NCI-H2081 treated with DMSO at 0.1 percent for 48 hours (cell line): ENCODE measurements around the gene QPCTL.
"Not testable (repeated sequence)": the region's sequence is repeated elsewhere in the genome, so short reads cannot be mapped to it uniquely, and the experiment has no call there.

Source experiments
- DNase-seq: peaks from one replicate; lab custom pipeline; 2025; lab: John Stamatoyannopoulos, UW

Gene QPCTL

DNA sequence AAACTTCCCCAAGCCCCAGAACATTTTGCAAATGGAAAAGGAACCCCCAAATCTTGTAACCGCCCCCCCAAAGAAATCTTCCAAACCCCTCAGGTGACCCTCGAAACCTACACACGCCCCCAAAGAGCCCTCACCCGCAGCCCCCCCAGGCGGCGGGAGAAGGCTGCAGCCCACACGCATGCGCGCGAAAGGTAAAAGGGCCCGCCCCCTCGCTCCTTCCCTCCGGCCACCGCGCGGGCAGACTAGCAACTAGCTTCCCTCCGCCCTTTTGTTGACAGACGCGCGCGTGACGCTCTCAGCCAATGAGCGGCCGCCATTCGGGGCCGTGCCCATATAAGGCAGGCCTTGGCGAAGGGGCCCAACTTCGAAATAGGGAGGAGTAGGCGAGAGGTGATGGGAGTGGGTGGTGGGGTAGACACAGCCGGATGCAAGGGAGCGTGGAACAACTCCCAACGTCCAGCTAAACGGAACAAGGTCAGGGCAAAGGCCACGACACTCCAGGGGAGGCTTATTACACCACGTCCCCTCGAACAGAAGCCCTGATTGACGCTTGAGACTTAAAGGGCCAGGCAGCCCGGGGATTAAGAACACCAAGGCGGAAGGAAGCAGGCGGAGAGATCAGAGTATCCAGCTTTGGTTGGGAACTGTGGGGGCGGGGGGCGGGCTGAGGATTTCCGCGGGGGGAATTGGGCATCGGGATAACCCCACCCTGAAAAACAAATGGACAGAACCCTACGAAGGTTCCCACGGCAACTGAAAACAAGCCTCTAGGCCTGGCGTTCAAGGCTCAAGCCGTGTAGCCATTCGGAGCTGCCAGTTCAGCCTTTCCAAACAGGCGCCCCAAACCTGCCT, 24.9 kb downstream of the QPCTL start:
- DNase-seq: peak; percentile 92

DNA sequence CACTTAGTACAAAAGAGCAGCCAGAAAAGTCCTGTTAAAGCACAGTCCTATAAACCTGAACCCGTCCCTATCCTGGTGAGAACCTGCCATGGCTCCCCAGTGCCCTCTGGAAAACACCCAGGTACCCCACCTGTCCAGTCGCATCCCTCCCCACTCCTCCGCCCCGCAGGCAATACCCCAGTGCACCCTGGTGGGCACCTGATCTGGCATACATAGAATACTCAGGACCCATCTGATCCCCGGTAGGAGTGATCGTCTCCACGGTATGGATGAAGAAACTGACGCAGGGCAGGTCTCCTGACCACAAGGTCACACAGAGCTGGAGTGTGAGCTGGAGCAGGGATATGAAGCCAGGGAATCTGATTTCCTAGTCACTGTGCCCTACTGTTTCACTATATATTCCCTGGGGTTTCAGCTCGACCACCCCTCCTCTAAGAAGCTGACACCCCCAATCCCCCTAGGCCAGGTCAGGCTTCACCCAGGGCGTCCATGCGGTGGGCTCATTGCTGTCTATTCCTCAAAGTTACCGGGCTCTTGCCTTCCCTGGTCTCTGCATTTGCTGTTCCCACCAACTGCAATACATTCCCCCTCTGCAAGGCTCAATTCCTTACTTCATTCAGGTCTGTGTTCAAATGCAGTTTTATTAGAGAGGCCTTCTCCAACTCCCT, 25.7 kb downstream of the QPCTL start:
- DNase-seq: no peak

DNA sequence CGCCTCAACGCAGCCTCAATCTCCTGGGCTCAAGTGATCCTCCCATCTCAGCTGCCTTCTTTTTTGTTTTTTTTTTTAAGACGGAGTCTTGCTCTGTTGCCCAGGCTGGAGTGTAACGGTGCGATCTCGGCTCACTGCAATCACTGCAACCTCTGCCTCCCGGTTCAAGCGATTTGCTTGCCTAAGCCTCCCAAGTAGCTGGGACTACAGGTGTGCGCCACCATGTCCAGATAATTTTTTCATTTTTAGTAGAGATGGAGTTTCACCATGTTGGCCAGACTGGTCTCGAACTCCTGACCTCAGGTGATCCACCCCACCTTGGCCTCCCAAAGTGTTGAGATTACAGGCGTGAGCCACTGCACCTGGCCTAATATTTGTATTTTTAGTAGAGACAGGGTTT, 27.6 kb downstream of the QPCTL start:
- DNase-seq: not testable (repeated sequence)

DNA sequence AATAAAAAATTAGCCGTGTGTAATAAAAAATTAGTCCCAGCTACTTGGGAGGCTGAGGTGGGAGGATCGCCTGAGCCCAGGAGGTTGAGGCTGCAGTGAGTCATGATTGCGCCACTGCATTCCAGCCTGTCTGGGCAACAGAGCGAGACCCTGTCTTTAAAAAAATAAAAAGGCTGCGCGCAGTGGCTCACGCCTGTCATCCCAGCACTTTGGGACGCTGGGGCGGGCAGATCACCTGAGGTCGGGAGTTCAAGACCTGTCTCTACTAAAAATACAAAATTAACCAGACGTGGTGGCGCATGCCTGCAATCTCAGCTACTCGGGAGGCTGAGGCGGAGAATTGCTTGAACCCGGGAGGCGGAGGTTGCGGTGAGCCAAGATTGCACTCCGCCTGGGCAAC, 36.2 kb downstream of the QPCTL start:
- not testable (repeated sequence) for DNase-seq

DNA sequence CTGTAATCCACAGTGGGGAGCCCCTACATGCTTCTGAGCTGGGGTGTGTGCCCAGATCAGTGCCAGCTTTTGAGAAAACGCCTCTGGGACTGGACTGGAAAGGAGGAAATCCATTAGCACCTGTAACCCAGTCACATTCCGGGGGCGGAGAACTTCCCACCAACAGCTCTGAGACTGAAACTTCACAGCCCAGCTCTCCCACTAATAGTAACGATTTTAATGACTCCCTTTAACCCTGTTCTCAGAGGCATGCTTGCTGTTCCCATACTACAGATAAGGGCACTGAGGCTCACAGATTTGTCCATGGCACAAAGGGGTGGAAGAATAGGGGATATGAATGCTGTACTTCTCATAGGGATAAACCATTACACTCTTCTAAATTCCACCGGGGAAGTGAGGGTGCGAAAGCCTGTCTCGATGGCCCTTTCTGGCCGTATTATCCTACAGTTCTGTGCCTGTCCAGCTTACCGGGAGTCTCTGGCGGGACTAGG, 37.4 kb downstream of the QPCTL start:
- no peak for DNase-seq

DNA sequence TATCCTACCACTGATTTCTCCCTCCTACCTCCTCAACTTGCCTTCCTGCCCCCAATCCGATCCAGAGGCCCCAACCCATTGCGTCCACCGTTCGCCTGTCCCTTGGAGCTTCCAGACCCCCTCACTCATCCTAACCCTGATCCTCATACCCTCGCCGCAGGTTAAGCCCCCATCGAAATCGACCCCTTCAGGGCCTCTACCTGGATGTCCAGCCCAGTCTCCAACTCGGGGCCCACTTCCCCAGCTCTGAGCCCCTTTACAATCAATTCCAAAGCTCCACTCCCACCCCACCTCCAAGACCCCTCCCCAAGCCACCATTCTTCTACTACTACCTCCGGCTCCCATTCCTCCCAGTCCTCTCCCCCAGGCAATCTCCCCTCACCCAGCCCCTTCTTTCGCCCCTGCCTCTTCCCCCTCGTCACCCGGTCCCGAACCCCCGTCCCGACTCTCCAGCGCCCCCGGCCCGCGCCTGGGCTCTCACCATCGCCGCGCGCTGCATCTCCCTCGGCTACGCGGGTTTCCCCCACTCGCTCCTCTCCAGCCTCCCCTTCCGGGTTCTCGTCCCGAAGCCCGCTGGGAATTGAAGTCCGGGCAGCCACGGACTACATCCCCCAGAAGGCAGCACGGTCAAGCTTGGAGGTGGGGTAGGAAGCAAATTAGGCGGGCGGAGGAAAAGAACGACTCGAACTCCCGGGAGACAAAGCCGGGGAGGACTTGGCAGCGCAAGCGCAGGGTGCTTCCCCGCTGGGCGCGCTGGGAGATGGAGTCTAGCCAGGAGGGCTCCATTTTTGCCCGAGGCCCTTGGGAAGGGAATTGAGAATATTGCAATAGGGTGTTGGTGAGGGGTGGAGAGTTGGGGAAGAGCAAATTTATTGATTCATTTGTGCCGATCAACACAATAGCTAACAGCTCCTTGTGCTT, 38.2 kb downstream of the QPCTL start, which contains the start of gene FBXO46:
FBXO46 (minus strand) TSS at position 529 of the 921 bp plus-strand sequence. CDS start 17,401 bp downstream, outside the sequence.
- DNase-seq: peak; percentile 88

DNA sequence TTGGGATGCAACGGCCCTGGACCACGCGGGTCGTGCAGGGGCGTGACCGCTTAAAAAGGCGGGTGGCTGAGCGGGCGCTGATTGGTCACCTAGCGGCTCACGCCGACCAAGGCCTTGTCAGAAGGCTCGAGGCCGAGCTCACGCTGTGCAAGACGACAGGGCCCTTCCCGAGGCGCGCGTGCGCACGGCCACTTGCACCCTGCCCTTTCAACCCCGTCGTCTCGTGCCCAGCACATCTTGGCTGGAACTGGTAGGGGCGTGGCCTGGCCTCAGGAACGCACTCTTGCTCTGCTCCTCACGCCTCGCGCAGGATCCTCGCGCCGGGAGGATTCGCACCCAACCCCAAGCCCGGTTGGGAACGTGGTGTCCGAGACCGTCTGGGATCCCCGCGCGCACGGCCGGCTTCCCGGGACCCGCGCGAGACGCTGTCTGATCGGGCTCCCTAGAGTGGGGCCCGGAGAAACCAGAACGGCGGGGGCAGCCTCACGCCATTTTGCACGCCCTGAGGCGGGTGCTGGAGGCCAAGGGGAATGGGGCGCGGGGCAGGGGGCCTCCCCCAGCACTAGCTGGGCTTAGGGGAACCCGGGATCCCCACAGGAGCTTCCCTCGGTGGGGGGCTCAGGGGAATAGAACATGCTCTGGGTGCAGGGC, 40.8 kb downstream of the QPCTL start, which contains the start of gene MEIOSIN:
MEIOSIN (plus strand) TSS at position 280 of the 651 bp plus-strand sequence. CDS start 1,938 bp downstream, outside the sequence.
- DNase-seq: no peak

DNA sequence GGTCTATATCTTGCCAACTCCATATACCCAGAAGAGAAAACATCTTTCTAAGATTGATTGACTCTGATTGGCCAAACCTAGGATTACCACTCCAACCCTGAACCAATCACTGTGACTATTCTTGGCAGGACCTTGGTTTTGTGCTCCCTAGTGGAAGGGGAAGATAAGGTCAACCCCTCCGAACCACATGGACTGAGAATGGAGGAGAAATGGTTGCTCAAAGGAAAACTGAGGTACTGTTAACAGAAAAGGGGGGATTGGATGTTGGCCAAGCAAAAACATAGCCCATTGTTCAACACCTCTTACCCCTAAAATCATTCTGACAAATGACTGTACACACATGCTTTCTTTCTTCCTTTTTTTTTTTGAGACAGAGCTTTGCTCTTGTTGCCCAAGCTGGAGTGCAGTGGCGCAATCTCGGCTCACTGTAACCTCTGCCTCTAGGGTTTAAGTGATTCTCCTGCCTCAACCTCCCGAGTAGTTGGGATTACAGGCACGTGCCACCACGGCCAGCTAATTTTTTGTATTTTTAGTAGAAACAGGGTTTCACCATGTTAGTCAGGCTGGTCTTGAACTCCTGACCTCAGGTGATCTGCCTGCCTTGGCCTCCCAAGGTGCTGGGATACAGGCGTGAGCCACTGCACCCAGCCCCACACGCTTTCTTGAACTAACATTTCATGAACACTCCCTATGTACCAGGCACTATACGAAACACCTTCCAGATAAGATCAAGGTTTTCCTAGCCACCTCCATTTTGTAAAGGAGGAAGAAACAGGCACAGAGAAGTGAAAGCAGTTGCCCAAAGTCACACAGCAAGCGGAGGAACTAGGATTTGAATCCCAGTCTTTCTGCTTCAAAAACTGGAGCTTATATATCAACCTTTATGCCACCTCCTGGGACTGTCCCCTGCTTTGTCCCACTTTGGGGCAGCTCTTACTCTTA, 47.3 kb downstream of the QPCTL start:
- no peak for DNase-seq

DNA sequence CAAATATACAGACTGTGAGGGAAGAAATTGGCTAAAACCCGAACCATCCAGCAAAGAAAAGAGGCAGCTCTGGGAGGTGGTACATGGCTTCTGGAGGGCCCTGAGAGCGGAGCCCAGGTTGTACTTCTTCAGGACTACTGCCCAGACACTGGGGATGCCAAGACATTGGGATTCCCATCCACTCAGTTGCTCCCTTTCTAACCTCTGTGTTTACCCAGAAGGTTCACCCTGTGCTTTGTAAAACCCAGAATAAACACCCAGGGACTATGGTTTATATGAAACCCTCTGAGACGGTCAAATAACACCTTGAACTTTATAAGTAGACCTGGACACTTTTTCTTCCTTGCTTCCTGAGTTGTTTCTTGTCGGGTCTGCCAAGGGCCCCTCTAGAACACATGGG, 50.5 kb downstream of the QPCTL start:
- DNase-seq: no peak

DNA sequence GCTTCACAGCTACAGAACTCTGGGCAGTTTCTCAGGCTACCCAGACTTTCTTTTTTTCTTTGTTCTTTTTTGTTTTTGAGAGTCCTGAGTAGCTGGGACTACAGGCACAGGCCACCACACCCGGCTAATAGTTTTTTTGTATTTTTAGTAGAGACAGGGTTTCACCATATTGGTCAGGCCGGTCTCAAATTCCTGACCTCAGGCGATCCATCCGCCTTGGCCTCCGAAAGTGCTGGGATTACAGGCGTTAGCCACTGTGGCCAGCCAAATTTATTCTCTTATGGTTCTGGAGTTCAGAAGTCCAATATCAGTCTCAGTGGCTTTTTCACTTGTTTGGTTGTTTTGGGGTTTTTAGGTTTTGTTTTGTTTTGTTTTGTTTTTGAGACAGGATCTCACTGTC, 53.1 kb downstream of the QPCTL start:
- DNase-seq: no peak

DNA sequence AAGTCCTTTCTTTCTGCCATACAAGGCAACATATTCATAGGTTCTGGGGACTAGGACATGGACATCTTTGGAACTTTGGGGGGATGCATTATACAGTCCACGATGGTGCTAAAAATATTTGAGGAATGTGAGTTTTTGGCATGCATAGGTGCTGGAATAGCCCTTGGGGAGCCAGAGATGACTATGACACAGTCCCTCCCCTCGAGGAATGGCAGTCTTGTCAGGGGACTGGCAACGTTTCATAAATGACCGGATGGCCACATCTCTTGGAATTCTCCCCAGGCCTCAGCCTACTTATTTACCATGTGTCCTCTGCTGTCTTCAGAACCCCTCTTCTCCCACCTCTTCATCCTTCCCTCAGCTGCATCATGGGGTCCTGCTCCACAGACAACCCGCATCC, 54.4 kb downstream of the QPCTL start:
- no peak for DNase-seq

DNA sequence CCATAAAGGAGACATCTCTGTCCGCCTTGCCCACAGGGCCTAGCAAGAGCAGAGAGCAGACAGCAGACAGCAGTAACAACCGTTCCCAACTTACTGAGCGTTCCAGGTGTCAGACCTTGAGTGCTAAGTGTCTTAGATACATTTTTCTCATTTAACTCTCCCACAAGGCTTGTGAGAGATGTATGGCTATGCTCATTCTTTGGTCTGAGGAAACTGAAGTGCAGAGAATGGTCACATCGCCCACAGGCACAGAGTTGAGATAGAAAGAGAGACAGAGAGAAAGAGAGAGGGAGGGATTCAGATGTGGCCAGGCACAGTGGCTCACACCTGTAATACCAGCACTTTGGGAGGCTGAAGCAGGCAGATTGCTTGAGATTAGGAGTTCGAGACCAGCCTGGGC, 55.0 kb downstream of the QPCTL start:
- no peak for DNase-seq

DNA sequence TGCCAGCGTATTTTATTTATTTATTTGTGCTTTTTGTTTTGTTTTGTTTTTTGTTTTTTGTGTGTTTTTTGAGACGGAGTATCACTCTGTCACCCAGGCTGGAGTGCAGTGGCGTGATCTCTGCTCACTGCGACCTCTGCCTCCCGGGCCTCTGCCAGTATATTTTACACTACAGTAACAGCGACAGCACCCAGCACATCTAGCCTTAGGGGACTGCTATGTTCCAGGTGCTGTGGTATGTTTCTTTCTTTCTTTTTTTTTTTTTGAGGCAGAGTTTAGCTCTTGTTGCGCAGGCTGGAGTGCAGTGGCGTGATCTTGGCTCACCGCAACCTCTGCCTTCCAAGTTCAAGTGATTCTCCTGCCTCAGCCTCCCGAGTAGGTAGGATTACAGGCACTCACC, 59.0 kb downstream of the QPCTL start:
- not testable (repeated sequence) for DNase-seq

DNA sequence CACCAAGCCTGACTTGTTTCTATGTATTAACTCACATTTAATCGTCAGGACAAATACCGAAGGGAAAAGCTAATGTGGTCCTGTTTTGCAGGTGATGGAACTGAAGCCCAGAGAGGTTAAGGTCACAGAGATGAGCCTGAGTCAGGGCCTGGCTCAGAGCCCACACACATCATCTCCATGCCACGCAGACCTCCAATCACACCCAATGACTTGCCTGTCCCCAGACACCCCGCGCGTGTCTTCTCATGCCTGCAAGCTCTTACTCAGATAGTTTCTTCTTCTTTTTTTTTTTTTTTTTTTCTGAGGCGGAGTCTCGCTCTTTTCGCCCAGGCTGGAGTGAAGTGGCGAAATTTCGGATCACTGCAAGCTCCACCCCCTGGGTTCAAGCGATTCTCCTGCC, 60.2 kb downstream of the QPCTL start:
- no peak for DNase-seq

DNA sequence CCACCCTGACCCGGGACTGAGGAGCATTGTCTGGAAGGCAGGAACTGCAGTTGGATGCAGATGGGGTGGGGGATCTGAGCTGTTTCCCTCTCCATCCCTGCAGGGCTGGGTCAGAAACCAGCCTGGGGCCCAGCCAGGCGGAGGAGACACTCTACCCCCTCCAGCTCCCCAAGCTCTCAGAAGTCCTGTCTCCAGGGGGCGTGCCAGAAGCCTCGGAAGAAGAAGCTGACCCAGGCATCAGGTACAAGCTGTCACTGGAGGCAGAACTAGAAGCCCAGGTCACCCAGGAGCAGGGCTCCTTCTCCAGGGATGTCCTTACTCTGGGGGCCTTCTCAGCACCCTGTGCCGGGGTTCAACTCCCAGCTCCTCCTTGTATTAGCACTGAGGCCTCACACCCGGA, 61.1 kb downstream of the QPCTL start:
- DNase-seq: no peak
